Colonic mucosa (tissue), 4 donors: ENCODE results near the gene PNMA8A. TPM values are rescaled to one million over a fixed set of nuclear protein-coding genes. Genes with fewer than 3 reads are reported as not detected.
A peak's percentile ranks its signal among the peaks of the same experiment; 100 is the strongest.

ENCODE experiments used
- DNase-seq: peaks from one replicate; pipeline ENCODE4 v3.0.0-alpha.2; 2020
- H3K27ac ChIP-seq: fragments of 200-600 bp; one replicate; pipeline ENCODE4 v1.8.0; 2021
- H3K27me3 ChIP-seq: fragments of 200-600 bp; one replicate; pipeline ENCODE4 v1.8.0; 2021
- H3K36me3 ChIP-seq: fragments of 200-600 bp; one replicate; pipeline ENCODE4 v1.8.0; 2021
- H3K4me1 ChIP-seq: fragments of 200-600 bp; one replicate; pipeline ENCODE4 v1.8.0; 2021; ENCODE audit warnings: mild to moderate bottlenecking
- H3K4me3 ChIP-seq: fragments of 200-600 bp; one replicate; pipeline ENCODE4 v1.8.0; 2021
- H3K9ac ChIP-seq, 2 donors: one replicate each; pipeline ENCODE4 v1.7.0; 2013; ENCODE audit warnings: control low read depth in 2 of 2, low read depth in 2 of 2, low read length in 2 of 2
- H3K9me3 ChIP-seq: fragments of 200-600 bp; one replicate; pipeline ENCODE4 v1.8.0; 2021
- intact Hi-C: fragments of 100-400 bp; cut with DNase I; formaldehyde crosslinking; loops from one replicate; pipeline ENCODE4 v1.14.1; 2022
- total RNA-seq, 2 donors: library from RNA; stranded (reverse); fragmentation: NEBNext Ultra II Directional in 1 of 2; extraction: Animal tissue kit (Norgen Biotek cat#: 25700) in 1 of 2; gene quantifications; one replicate each; pipeline ENCODE4 v1.2.1, GENCODE V29; 2021
- TF ChIP-seq, protein P1 (sequence below): fragments of 200-600 bp; IDR thresholded peaks from one replicate; pipeline ENCODE4 v1.8.0; 2022; ENCODE audit warnings: antibody characterized with exemption, mild to moderate bottlenecking
- donor health status: healthy.
- donor health status: DM: no; HTN: no; CAD: no.
- donor health status: DM: no; HTN: no; CAD: no.

Gene PNMA8A
- total RNA-seq, 2 donors from 2014 or later = 0.35 to 1.2 TPM

DNA sequence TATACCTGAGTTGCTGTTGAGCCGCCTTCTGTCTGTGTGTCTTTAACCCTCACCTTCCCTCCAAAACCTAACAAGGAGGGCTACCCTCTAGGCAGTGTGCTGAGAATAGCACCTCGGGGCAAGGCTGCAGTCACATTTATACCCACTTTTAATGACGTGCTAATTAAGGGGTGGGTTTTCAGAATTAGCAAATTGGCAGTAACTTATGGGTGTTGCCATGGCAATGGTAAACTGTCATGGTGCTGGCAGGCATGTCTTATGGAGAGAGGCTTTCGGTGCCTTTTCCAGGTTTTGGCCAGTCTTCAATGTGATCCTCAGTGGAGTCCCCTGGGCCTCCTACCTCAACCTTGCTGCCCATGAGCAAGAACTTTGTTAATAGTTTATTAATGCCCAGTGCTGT, 1.2 kb upstream of the PNMA8A start:
- Histone ChIP-seq H3K4me3 (no peak overlapping the region), H3K9me3 (no peaks in the 10 kb centered on the region), H3K27me3 (peaks cover 10% of the 10 kb centered on the region), H3K9ac (no peak overlapping the region), H3K36me3 (no peaks in the 10 kb centered on the region), H3K4me1 (no peaks in the 10 kb centered on the region), H3K27ac (no peak overlapping the region)
- DNase-seq = no peak
- TF ChIP-seq, protein P1, sequence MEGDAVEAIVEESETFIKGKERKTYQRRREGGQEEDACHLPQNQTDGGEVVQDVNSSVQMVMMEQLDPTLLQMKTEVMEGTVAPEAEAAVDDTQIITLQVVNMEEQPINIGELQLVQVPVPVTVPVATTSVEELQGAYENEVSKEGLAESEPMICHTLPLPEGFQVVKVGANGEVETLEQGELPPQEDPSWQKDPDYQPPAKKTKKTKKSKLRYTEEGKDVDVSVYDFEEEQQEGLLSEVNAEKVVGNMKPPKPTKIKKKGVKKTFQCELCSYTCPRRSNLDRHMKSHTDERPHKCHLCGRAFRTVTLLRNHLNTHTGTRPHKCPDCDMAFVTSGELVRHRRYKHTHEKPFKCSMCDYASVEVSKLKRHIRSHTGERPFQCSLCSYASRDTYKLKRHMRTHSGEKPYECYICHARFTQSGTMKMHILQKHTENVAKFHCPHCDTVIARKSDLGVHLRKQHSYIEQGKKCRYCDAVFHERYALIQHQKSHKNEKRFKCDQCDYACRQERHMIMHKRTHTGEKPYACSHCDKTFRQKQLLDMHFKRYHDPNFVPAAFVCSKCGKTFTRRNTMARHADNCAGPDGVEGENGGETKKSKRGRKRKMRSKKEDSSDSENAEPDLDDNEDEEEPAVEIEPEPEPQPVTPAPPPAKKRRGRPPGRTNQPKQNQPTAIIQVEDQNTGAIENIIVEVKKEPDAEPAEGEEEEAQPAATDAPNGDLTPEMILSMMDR = no peak
- intact Hi-C loops = no loop called here

GRCh38 chr19:46471811-46472543, 614 bp upstream of the PNMA8A start:
- Histone ChIP-seq H3K4me1 (no peaks in the 10 kb centered on the region), H3K27me3 (peaks cover 10% of the 10 kb centered on the region)

DNA sequence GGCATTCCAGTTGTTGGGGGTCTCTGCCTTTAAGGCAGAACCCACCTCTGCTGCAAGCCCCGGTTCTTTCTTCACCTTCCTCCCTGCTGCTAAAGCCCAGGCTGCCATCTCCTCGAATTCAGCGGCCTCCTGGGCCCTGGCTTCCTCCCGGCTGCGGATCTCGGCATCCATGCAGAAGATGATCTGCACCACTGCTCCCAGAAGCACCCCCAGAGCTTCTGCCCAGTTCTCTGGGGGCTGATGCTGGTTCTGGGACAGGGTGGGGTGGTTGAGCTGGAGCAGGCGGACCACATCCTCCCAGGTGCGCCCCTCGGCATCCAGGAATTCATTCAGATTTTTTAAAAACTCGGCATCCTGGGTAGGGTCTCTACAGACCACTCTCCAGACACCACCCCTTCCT, 987 bp downstream of the PNMA8A start:
- Histone ChIP-seq H3K9me3 (no peaks in the 10 kb centered on the region), H3K4me3 (no peak overlapping the region), H3K36me3 (no peaks in the 10 kb centered on the region), H3K4me1 (no peaks in the 10 kb centered on the region), H3K27ac (no peak overlapping the region), H3K27me3 (peaks cover 10% of the 10 kb centered on the region), H3K9ac (no peak overlapping the region)
- TF ChIP-seq, protein P1 = no peak
- intact Hi-C loops = no loop called here
- no peak for DNase-seq

More at GRCh38 chr19:46471811-46472543, 614 bp upstream of the PNMA8A start:
- no peaks in the 10 kb centered on the region for H3K36me3 ChIP-seq
- intact Hi-C loops = no loop called here
- TF ChIP-seq, protein P1 = no peak
- peak overlapping the region; percentile 6 for H3K4me3 ChIP-seq
- no peak for DNase-seq
- H3K9me3 ChIP-seq = no peaks in the 10 kb centered on the region
- H3K27ac ChIP-seq = no peak overlapping the region
- no peak overlapping the region for H3K9ac ChIP-seq

GRCh38 chr19:46469541-46470185, 1.7 kb downstream of the PNMA8A start:
- Histone ChIP-seq H3K27me3 (peaks cover 10% of the 10 kb centered on the region), H3K9ac (no peak overlapping the region), H3K9me3 (no peaks in the 10 kb centered on the region), H3K27ac (no peak overlapping the region), H3K36me3 (no peaks in the 10 kb centered on the region), H3K4me3 (no peak overlapping the region), H3K4me1 (no peaks in the 10 kb centered on the region)
- DNase-seq = no peak
- TF ChIP-seq, protein P1 = no peak
- intact Hi-C loops = no loop called here

GRCh38 chr19:46466536-46467196, 4.7 kb downstream of the PNMA8A start:
- H3K36me3 ChIP-seq = no peaks in the 10 kb centered on the region
- no peak for DNase-seq
- peaks cover 9% of the 10 kb centered on the region for H3K27me3 ChIP-seq
- no peak overlapping the region for H3K4me3 ChIP-seq
- TF ChIP-seq, protein P1 = no peak
- H3K4me1 ChIP-seq = no peaks in the 10 kb centered on the region
- intact Hi-C loops = no loop called here
- H3K9me3 ChIP-seq = no peaks in the 10 kb centered on the region
- H3K27ac ChIP-seq = no peak overlapping the region
- H3K9ac ChIP-seq = no peak overlapping the region
